Measurements from ENCODE around the gene GDNF.

DNA sequence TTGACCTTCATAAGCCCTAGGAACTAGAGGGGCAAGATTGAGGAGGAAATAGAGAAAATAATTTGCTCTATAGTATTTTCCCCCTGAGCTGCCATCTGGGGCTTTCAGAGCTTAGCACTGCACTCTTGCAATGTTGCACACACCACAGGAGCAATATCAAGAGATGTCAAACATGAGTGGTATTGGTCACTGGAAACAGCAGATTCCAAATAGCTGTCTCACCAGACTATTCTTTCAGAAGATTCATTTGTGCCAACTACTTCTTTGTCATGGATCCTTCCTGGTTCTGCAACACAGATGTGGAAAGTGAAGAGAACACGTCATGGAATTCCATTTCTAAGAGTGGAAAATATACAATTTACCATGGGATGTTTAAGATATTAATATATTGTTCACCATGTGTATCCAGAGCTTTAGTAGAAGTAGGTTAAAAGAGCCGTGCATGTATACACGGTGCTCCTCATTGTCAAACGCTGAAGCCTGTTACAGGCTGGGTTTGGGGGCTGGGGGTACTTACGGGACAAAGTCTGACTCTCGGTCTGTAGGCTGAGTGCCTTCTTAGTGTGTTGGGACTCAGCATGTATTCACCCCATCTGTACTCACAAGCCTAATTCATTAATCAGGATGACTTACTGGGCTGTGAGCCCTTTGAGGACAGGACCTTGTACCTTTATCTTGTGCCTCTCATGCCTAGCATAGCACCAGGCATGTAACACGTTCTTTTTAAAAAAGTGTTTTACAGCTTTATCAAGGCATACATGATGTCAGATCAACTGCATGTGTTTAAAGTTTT is 31.4 kb upstream of the GDNF start:
- TF ChIP-seq, protein P1, sequence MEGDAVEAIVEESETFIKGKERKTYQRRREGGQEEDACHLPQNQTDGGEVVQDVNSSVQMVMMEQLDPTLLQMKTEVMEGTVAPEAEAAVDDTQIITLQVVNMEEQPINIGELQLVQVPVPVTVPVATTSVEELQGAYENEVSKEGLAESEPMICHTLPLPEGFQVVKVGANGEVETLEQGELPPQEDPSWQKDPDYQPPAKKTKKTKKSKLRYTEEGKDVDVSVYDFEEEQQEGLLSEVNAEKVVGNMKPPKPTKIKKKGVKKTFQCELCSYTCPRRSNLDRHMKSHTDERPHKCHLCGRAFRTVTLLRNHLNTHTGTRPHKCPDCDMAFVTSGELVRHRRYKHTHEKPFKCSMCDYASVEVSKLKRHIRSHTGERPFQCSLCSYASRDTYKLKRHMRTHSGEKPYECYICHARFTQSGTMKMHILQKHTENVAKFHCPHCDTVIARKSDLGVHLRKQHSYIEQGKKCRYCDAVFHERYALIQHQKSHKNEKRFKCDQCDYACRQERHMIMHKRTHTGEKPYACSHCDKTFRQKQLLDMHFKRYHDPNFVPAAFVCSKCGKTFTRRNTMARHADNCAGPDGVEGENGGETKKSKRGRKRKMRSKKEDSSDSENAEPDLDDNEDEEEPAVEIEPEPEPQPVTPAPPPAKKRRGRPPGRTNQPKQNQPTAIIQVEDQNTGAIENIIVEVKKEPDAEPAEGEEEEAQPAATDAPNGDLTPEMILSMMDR (IDR thresholded peaks at IDR 0.05) = no peak
- no peak for TF ChIP-seq EZH2 (IDR thresholded peaks at IDR 0.05; ENCODE audit: borderline replicate concordance, insufficient read depth, low read depth, low read length, poor library complexity, severe bottlenecking)
